Measurements from ENCODE around the gene HNRNPA1. TPM values are rescaled to one million over a fixed set of nuclear protein-coding genes. Genes with fewer than 3 reads are reported as not detected.

Gene HNRNPA1
- polyA plus RNA-seq, 3 donors: 266 to 1,181 (median 308) TPM

GRCh38 chr12:54258201-54258681, 22.3 kb upstream of the HNRNPA1 start:
- Histone ChIP-seq H3K4me1 (ENCODE audit: control insufficient read depth in 1 of 2, insufficient read depth in 2 of 2, low read length in 2 of 2) (peaks cover 25 to 40% of the 10 kb centered on the region in 2 donors), H3K9ac (ENCODE audit: insufficient read depth, low read length, poor library complexity, severe bottlenecking) (no peak overlapping the region), H3K27me3 (ENCODE audit: control insufficient read depth in 2 of 2, insufficient read depth in 2 of 2, low read length in 2 of 2) (no peaks in the 10 kb centered on the region), H3K36me3 (replicated peaks in 1 of 2; ENCODE audit: control insufficient read depth in 1 of 2, insufficient read depth in 2 of 2, low read length in 2 of 2) (peaks cover 12 to 37% of the 10 kb centered on the region in 2 donors), H4K20me1 (ENCODE audit: insufficient read depth, low read length) (no peaks in the 10 kb centered on the region), H3K4me3 (replicated peaks in 1 of 3; ENCODE audit: low read depth in 2 of 3, low read length in 3 of 3) (no peak overlapping the region), H2AFZ (ENCODE audit: insufficient read depth, low read depth, low read length, poor library complexity, severe bottlenecking) (no peak overlapping the region), H3K4me2 (replicated peaks; ENCODE audit: extremely low read depth, low read length, poor library complexity, severe bottlenecking) (no peak overlapping the region), H3K9me3 (replicated peaks in 1 of 2; ENCODE audit: control insufficient read depth in 1 of 2, insufficient read depth in 1 of 2, low read length in 2 of 2) (no peaks in the 10 kb centered on the region), H3K27ac (ENCODE audit: low read depth in 1 of 2, low read length in 2 of 2) (no peak overlapping the region), H3K79me2 (ENCODE audit: insufficient read depth, low read length) (peaks cover 85% of the 10 kb centered on the region)
- no peak for TF ChIP-seq CTCF (IDR thresholded peaks at IDR 0.05)
- no peak overlapping the region for H3K4me3 Mint-ChIP-seq
- DNase-seq: no peak
- peaks cover 0 to 2% (median 0%) of the 10 kb centered on the region in 3 donors for H3K27me3 Mint-ChIP-seq (ENCODE audit: low read depth in 3 of 3)
- H3K36me3 Mint-ChIP-seq: peaks cover 19 to 26% of the 10 kb centered on the region in 2 donors
- intact Hi-C loops (cut with micrococcal nuclease): no loop called here
- H3K9me3 Mint-ChIP-seq: no peaks in the 10 kb centered on the region
- no peak overlapping the region for H3K27ac Mint-ChIP-seq
- H3K4me1 Mint-ChIP-seq: peaks cover 36% of the 10 kb centered on the region

- Histone ChIP-seq H3K27me3 (ENCODE audit: control insufficient read depth in 2 of 2, insufficient read depth in 2 of 2, low read length in 2 of 2) (no peaks in the 10 kb centered on the region), H3K79me2 (ENCODE audit: insufficient read depth, low read length) (peaks cover 85% of the 10 kb centered on the region), H2AFZ (ENCODE audit: insufficient read depth, low read depth, low read length, poor library complexity, severe bottlenecking) (peak overlapping the region; percentile 9), H4K20me1 (ENCODE audit: insufficient read depth, low read length) (no peaks in the 10 kb centered on the region), H3K9me3 (replicated peaks in 1 of 2; ENCODE audit: control insufficient read depth in 1 of 2, insufficient read depth in 1 of 2, low read length in 2 of 2) (no peaks in the 10 kb centered on the region), H3K9ac (ENCODE audit: insufficient read depth, low read length, poor library complexity, severe bottlenecking) (no peak overlapping the region), H3K4me3 (replicated peaks in 1 of 3; ENCODE audit: low read depth in 2 of 3, low read length in 3 of 3) (peak overlapping the region in 1 of 3 experiments; percentile 47), H3K27ac (ENCODE audit: low read depth in 1 of 2, low read length in 2 of 2) (no peak overlapping the region), H3K4me1 (ENCODE audit: control insufficient read depth in 1 of 2, insufficient read depth in 2 of 2, low read length in 2 of 2) (peaks cover 25 to 40% of the 10 kb centered on the region in 2 donors), H3K4me2 (replicated peaks; ENCODE audit: extremely low read depth, low read length, poor library complexity, severe bottlenecking) (peak overlapping the region; percentile 59), H3K36me3 (replicated peaks in 1 of 2; ENCODE audit: control insufficient read depth in 1 of 2, insufficient read depth in 2 of 2, low read length in 2 of 2) (peaks cover 12 to 27% of the 10 kb centered on the region in 2 donors)
- Mint-ChIP-seq H3K27me3 (ENCODE audit: low read depth in 3 of 3) (peaks cover 0 to 2% (median 0%) of the 10 kb centered on the region in 3 donors), H3K27ac (peak overlapping the region in 4 of 7 donors; percentile 3 to 59 (median 16)), H3K4me3 (peak overlapping the region; percentile 51 to 71), H3K36me3 (peaks cover 19 to 21% of the 10 kb centered on the region in 2 donors), H3K4me1 (peaks cover 36% of the 10 kb centered on the region), H3K9me3 (no peaks in the 10 kb centered on the region)
- TF ChIP-seq CTCF (IDR thresholded peaks at IDR 0.05): no peak
- DNase-seq: peak in 2 of 3 donors; percentile 34 to 43
- 7% methylated on average over 4 of the region's 11 CpGs for WGBS (ENCODE audit: insufficient coverage)
- intact Hi-C loops (cut with micrococcal nuclease): no loop called here
Measured at GRCh38 chr12:54259194-54260011, 21.1 kb upstream of the HNRNPA1 start.
